ENCODE measurements around the gene IKZF3. TPM values are rescaled to one million over a fixed set of nuclear protein-coding genes. Genes with fewer than 3 reads are reported as not detected.

Gene IKZF3
- total RNA-seq, 1 donor from 2014 or later = 0.34 TPM

GRCh38 chr17:39761861-39762496, 102.1 kb downstream of the IKZF3 start:
- DNase-seq (ENCODE audit: low read depth) (no peak), FAIRE-seq (no peak)
- no peak overlapping the region for H2AFZ ChIP-seq (ENCODE audit: low read depth, low read length)
- no peaks in the 10 kb centered on the region for H3K9me3 ChIP-seq (ENCODE audit: insufficient read depth, low read depth, low read length)
- peaks cover 10% of the 10 kb centered on the region for H3K27me3 Mint-ChIP-seq (ENCODE audit: low read depth, unreplicated experiment)
- H3K36me3 ChIP-seq (ENCODE audit: insufficient read depth, low read length) = no peaks in the 10 kb centered on the region
- no peaks in the 10 kb centered on the region for H4K20me1 ChIP-seq (ENCODE audit: insufficient read depth, low read length)
- H3K4me3 ChIP-seq (ENCODE audit: insufficient read depth, low read depth, low read length) = no peak overlapping the region
- H3K9ac ChIP-seq (ENCODE audit: low read length) = no peak overlapping the region
- H3K27me3 ChIP-seq (ENCODE audit: insufficient read depth, low read length) = peaks cover 17% of the 10 kb centered on the region
- TF ChIP-seq, protein P1, sequence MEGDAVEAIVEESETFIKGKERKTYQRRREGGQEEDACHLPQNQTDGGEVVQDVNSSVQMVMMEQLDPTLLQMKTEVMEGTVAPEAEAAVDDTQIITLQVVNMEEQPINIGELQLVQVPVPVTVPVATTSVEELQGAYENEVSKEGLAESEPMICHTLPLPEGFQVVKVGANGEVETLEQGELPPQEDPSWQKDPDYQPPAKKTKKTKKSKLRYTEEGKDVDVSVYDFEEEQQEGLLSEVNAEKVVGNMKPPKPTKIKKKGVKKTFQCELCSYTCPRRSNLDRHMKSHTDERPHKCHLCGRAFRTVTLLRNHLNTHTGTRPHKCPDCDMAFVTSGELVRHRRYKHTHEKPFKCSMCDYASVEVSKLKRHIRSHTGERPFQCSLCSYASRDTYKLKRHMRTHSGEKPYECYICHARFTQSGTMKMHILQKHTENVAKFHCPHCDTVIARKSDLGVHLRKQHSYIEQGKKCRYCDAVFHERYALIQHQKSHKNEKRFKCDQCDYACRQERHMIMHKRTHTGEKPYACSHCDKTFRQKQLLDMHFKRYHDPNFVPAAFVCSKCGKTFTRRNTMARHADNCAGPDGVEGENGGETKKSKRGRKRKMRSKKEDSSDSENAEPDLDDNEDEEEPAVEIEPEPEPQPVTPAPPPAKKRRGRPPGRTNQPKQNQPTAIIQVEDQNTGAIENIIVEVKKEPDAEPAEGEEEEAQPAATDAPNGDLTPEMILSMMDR (IDR thresholded peaks at IDR 0.05; ENCODE audit: insufficient read depth, low read depth, low read length) = no peak
- no peak for TF ChIP-seq EZH2 (IDR thresholded peaks at IDR 0.05; ENCODE audit: insufficient read depth, low read length)
- no peak overlapping the region for H3K27ac ChIP-seq (ENCODE audit: low read depth, low read length)
- H3K4me1 ChIP-seq (ENCODE audit: insufficient read depth, low read length) = peaks cover 19% of the 10 kb centered on the region
- H3K4me2 ChIP-seq (ENCODE audit: low read length) = no peak overlapping the region
- H3K79me2 ChIP-seq (ENCODE audit: insufficient read depth, low read length) = no peaks in the 10 kb centered on the region
- H3K4me3 Mint-ChIP-seq (ENCODE audit: unreplicated experiment) = no peak overlapping the region
- H3K9me3 Mint-ChIP-seq (ENCODE audit: unreplicated experiment) = peaks cover 15% of the 10 kb centered on the region
- H3K36me3 Mint-ChIP-seq (ENCODE audit: low read depth, unreplicated experiment) = peaks cover 7% of the 10 kb centered on the region
- no peak overlapping the region for H3K27ac Mint-ChIP-seq (ENCODE audit: unreplicated experiment)
- peaks cover 35% of the 10 kb centered on the region for H3K4me1 Mint-ChIP-seq (ENCODE audit: low read depth, unreplicated experiment)

GRCh38 chr17:39759204-39759603, 104.9 kb downstream of the IKZF3 start:
- no peak overlapping the region for H3K9ac ChIP-seq (ENCODE audit: low read length)
- peaks cover 2% of the 10 kb centered on the region for H3K9me3 Mint-ChIP-seq (ENCODE audit: unreplicated experiment)
- no peaks in the 10 kb centered on the region for H3K79me2 ChIP-seq (ENCODE audit: insufficient read depth, low read length)
- no peak overlapping the region for H3K4me2 ChIP-seq (ENCODE audit: low read length)
- no peaks in the 10 kb centered on the region for H3K27me3 Mint-ChIP-seq (ENCODE audit: low read depth, unreplicated experiment)
- H3K27ac ChIP-seq (ENCODE audit: low read depth, low read length) = no peak overlapping the region
- no peak for TF ChIP-seq EZH2 (IDR thresholded peaks at IDR 0.05; ENCODE audit: insufficient read depth, low read length)
- TF ChIP-seq, protein P1 (IDR thresholded peaks at IDR 0.05; ENCODE audit: insufficient read depth, low read depth, low read length) = no peak
- FAIRE-seq (no peak), DNase-seq (ENCODE audit: low read depth) (no peak)
- peaks cover 53% of the 10 kb centered on the region for H3K4me1 Mint-ChIP-seq (ENCODE audit: low read depth, unreplicated experiment)
- no peaks in the 10 kb centered on the region for H3K36me3 Mint-ChIP-seq (ENCODE audit: low read depth, unreplicated experiment)
- no peaks in the 10 kb centered on the region for H4K20me1 ChIP-seq (ENCODE audit: insufficient read depth, low read length)
- no peaks in the 10 kb centered on the region for H3K27me3 ChIP-seq (ENCODE audit: insufficient read depth, low read length)
- no peaks in the 10 kb centered on the region for H3K9me3 ChIP-seq (ENCODE audit: insufficient read depth, low read depth, low read length)
- H3K4me3 Mint-ChIP-seq (ENCODE audit: unreplicated experiment) = no peak overlapping the region
- H3K4me3 ChIP-seq (ENCODE audit: insufficient read depth, low read depth, low read length) = no peak overlapping the region
- H2AFZ ChIP-seq (ENCODE audit: low read depth, low read length) = no peak overlapping the region
- H3K4me1 ChIP-seq (ENCODE audit: insufficient read depth, low read length) = peaks cover 19% of the 10 kb centered on the region
- H3K27ac Mint-ChIP-seq (ENCODE audit: unreplicated experiment) = peak overlapping the region; percentile 93
- no peaks in the 10 kb centered on the region for H3K36me3 ChIP-seq (ENCODE audit: insufficient read depth, low read length)
